Colonic mucosa (tissue), 4 donors: ENCODE data around the gene COX5B. TPM values are rescaled to one million over a fixed set of nuclear protein-coding genes. Genes with fewer than 3 reads are reported as not detected.
A peak's percentile ranks its signal among the peaks of the same experiment; 100 is the strongest.

Experiments
- DNase-seq: peaks from one replicate; pipeline ENCODE4 v3.0.0-alpha.2; 2020
- H3K27ac ChIP-seq: fragments of 200-600 bp; one replicate; pipeline ENCODE4 v1.8.0; 2021
- H3K27me3 ChIP-seq: fragments of 200-600 bp; one replicate; pipeline ENCODE4 v1.8.0; 2021
- H3K36me3 ChIP-seq: fragments of 200-600 bp; one replicate; pipeline ENCODE4 v1.8.0; 2021
- H3K4me1 ChIP-seq: fragments of 200-600 bp; one replicate; pipeline ENCODE4 v1.8.0; 2021; ENCODE audit warnings: mild to moderate bottlenecking
- H3K4me3 ChIP-seq: fragments of 200-600 bp; one replicate; pipeline ENCODE4 v1.8.0; 2021
- H3K9ac ChIP-seq, 2 donors: one replicate each; pipeline ENCODE4 v1.7.0; 2013; ENCODE audit warnings: control low read depth in 2 of 2, low read depth in 2 of 2, low read length in 2 of 2
- H3K9me3 ChIP-seq: fragments of 200-600 bp; one replicate; pipeline ENCODE4 v1.8.0; 2021
- intact Hi-C: fragments of 100-400 bp; cut with DNase I; formaldehyde crosslinking; loops from one replicate; pipeline ENCODE4 v1.14.1; 2022
- total RNA-seq, 2 donors: library from RNA; stranded (reverse); fragmentation: NEBNext Ultra II Directional in 1 of 2; extraction: Animal tissue kit (Norgen Biotek cat#: 25700) in 1 of 2; gene quantifications; one replicate each; pipeline ENCODE4 v1.2.1, GENCODE V29; 2021
- TF ChIP-seq, protein P1 (sequence below): fragments of 200-600 bp; IDR thresholded peaks from one replicate; pipeline ENCODE4 v1.8.0; 2022; ENCODE audit warnings: antibody characterized with exemption, mild to moderate bottlenecking
- donor health status: healthy.
- donor health status: DM: no; HTN: no; CAD: no.
- donor health status: DM: no; HTN: no; CAD: no.

Gene COX5B
- total RNA-seq, 2 donors from 2014 or later = 633 to 720 TPM

DNA sequence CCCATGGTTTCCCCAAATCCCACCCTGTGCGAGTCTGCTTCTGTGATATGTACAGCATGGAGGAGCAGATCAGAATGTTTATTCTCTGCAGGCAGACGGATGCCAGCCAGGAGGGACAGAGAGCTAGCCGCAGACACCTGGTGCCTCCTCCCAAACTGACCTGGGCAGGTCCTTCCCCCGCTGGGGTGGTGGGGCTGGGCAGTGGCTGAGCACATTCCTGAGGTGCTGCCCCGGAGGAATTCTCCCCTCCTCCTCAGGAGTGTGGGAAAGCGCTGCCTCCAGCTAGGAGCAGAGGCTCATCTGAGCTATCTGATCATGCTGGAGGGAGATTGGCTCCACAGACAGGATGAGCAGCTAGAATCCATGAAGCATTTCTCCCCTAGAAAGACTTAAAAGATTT, 45.3 kb downstream of the COX5B start:
- TF ChIP-seq, protein P1, sequence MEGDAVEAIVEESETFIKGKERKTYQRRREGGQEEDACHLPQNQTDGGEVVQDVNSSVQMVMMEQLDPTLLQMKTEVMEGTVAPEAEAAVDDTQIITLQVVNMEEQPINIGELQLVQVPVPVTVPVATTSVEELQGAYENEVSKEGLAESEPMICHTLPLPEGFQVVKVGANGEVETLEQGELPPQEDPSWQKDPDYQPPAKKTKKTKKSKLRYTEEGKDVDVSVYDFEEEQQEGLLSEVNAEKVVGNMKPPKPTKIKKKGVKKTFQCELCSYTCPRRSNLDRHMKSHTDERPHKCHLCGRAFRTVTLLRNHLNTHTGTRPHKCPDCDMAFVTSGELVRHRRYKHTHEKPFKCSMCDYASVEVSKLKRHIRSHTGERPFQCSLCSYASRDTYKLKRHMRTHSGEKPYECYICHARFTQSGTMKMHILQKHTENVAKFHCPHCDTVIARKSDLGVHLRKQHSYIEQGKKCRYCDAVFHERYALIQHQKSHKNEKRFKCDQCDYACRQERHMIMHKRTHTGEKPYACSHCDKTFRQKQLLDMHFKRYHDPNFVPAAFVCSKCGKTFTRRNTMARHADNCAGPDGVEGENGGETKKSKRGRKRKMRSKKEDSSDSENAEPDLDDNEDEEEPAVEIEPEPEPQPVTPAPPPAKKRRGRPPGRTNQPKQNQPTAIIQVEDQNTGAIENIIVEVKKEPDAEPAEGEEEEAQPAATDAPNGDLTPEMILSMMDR = no peak
- H3K4me3 ChIP-seq = no peak overlapping the region
- no peaks in the 10 kb centered on the region for H3K36me3 ChIP-seq
- intact Hi-C loops = loop anchor here (10.0 kb wide), 1 partner anchor 96 kb away; no protein-coding TSS in a partner anchor
- no peaks in the 10 kb centered on the region for H3K9me3 ChIP-seq
- no peaks in the 10 kb centered on the region for H3K4me1 ChIP-seq
- DNase-seq = no peak
- H3K9ac ChIP-seq = no peak overlapping the region
- no peaks in the 10 kb centered on the region for H3K27me3 ChIP-seq
- no peak overlapping the region for H3K27ac ChIP-seq

DNA sequence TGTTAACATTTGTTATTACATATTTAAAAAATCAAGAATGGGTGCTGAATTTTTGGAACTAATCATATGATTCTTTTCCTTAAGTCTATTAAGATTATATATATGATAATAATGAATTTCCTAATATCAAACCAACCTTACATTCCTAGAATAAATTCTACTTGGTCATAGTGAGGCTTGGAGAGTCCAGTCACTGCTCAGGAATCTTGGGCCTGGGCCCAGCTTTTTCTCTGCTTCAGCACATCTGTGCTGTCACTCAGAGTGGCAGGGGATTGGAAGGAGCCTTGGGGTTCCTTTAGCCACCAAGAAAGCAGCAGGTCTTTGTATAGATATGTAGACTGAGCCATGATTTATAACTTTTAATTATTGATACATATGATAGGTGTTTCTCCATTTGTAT, 47.6 kb downstream of the COX5B start:
- intact Hi-C loops = loop anchor here (10.0 kb wide), 1 partner anchor 99 kb away; no protein-coding TSS in a partner anchor

DNA sequence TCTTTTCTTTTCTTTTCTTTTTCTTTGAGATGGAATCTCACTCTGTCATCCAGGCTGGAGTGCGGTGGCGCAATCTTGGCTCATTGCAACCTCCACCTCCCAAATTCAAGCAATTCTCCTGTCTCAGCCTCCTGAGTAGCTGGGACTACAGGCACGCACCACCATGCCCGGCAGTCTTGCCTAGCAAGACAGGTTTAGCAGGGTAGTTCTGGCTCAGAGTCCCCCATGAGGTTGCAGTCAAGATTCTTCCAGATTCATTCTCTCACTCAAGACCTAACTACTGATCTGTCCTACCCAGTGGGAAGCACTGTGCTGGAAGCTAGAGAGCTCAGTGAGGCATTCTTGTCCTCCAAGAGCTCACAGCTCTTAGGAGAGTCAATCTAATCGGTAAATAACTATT, 49.9 kb downstream of the COX5B start:
- intact Hi-C loops = loop anchor here (10.0 kb wide), 1 partner anchor 101 kb away; no protein-coding TSS in a partner anchor
- Histone ChIP-seq H3K36me3 (no peaks in the 10 kb centered on the region), H3K9me3 (no peaks in the 10 kb centered on the region), H3K27me3 (no peaks in the 10 kb centered on the region), H3K27ac (no peak overlapping the region), H3K9ac (no peak overlapping the region), H3K4me1 (no peaks in the 10 kb centered on the region), H3K4me3 (no peak overlapping the region)
- TF ChIP-seq, protein P1 = no peak
- DNase-seq = no peak

More for the DNA sequence above, 47.6 kb downstream of the COX5B start:
- Histone ChIP-seq H3K4me1 (no peaks in the 10 kb centered on the region), H3K36me3 (no peaks in the 10 kb centered on the region), H3K4me3 (no peak overlapping the region), H3K27ac (no peak overlapping the region), H3K27me3 (no peaks in the 10 kb centered on the region), H3K9me3 (no peaks in the 10 kb centered on the region), H3K9ac (no peak overlapping the region)
- no peak for DNase-seq
- TF ChIP-seq, protein P1 = no peak

DNA sequence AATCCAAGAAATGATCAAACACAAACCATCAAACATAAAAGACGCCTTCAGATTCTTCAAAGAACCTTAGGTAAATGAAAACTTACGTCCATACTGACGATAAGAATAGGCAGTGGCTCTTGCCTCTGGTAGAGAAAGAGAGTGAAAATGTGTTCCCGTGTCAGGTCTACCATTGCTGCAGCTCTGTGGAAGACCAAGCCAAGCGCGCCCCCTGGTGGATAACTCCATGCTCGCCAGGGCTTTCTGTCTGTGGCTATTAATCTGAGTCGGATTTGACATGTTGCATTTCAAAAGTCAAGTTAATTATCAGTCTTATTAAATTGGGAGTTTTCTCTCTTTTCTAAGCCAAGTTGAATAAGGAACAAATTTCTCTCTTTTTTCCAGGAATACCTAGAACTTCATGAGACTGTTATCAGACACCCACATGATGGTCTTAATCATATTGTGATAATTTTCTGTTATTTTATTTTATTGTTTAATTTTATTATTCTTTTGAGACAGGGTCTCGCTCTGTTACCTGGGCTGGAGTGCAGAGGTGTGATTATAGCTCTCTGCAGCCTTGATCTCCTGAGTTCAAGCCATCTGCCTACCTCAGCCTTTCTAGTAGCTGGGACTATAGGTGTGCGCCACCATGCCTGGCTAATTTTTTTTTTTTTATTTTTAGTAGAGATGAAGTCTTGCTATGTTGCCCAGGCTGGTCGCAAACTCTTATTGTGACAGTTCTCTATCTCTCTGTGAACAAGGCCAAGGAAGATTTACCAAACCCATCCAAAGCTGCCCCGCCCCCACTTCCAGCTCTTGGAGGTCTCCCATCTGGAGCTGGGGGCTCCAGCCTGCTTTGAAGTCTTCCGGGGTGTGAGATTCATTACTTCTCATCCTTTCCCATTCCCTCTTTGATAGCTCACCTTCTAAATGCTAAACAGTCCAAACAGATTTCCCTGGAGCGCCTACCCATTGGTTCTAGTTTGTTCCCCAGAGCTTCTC, 51.7 kb downstream of the COX5B start:
- TF ChIP-seq, protein P1 = peak; percentile 95
- intact Hi-C loops = loop anchor here (10.0 kb wide), 1 partner anchor 103 kb away; no protein-coding TSS in a partner anchor
- H3K27me3 ChIP-seq = no peaks in the 10 kb centered on the region
- no peaks in the 10 kb centered on the region for H3K4me1 ChIP-seq
- H3K4me3 ChIP-seq = no peak overlapping the region
- H3K9me3 ChIP-seq = no peaks in the 10 kb centered on the region
- peak; percentile 94 for DNase-seq
- peak overlapping the region in 1 of 2 donors; percentile 19 for H3K9ac ChIP-seq
- no peaks in the 10 kb centered on the region for H3K36me3 ChIP-seq
- no peak overlapping the region for H3K27ac ChIP-seq

Other genes starting within 250 kb of the COX5B start
- gene ANKRD36B, start 56.2 kb upstream of the COX5B start, total RNA-seq = 10 to 100 TPM; 13.6 to 17.5 TPM
- gene ACTR1B, start 18.0 kb downstream of the COX5B start, total RNA-seq = 10 to 100 TPM; 71.3 to 82.9 TPM
- gene C2orf92, start 23.7 kb downstream of the COX5B start, total RNA-seq = 1 to 10 TPM; 4.6 to 5.0 TPM
- 1 to 10 TPM; 2.2 to 3.4 TPM for gene ZAP70, start 67.5 kb downstream of the COX5B start, total RNA-seq